RWPE2 (cell line): ENCODE results near the gene PRTG.
A peak's percentile ranks its signal among the peaks of the same experiment; 100 is the strongest.

Experiments used
- ATAC-seq: fragments of 200-7000 bp; cut with Tn5 transposase; 3 replicates; pipeline ENCODE4 v1.9.1; 2021; ENCODE audit warnings: low read depth
- DNase-seq: peaks from one replicate; pipeline ENCODE4 v3.0.0-alpha.2; 2020; ENCODE audit warnings: low spot score
- H3K27ac ChIP-seq: fragments of 450-650 bp; 2 replicates; pipeline ENCODE4 v1.5.1; 2017; ENCODE audit warnings: mild to moderate bottlenecking; ENCODE audit not compliant: poor library complexity, severe bottlenecking
- H3K27me3 ChIP-seq: fragments of 250-450 bp; sonication (Bioruptor Pico); 2 replicates; pipeline ENCODE4 v1.5.1; 2021; ENCODE audit warnings: mild to moderate bottlenecking, moderate library complexity; ENCODE audit not compliant: insufficient read depth, poor library complexity, severe bottlenecking
- H3K36me3 ChIP-seq: fragments of 250-450 bp; sonication (Bioruptor Pico); 2 replicates; pipeline ENCODE4 v1.5.1; 2020; ENCODE audit warnings: low read depth, mild to moderate bottlenecking, moderate library complexity
- H3K4me1 ChIP-seq: fragments of 250-450 bp; sonication (Bioruptor Pico); 2 replicates; pipeline ENCODE4 v1.5.1; 2021; ENCODE audit warnings: mild to moderate bottlenecking, moderate library complexity; ENCODE audit not compliant: insufficient read depth, poor library complexity, severe bottlenecking
- H3K4me3 ChIP-seq: fragments of 250-450 bp; sonication (Bioruptor Pico); 2 replicates; pipeline ENCODE4 v1.5.1; 2021; ENCODE audit warnings: mild to moderate bottlenecking, moderate library complexity; ENCODE audit not compliant: severe bottlenecking
- H3K9me3 ChIP-seq: fragments of 250-450 bp; sonication (Bioruptor Pico); 2 replicates; pipeline ENCODE4 v1.5.1; 2021; ENCODE audit warnings: mild to moderate bottlenecking, moderate library complexity; ENCODE audit not compliant: severe bottlenecking
- TF ChIP-seq, protein P1 (sequence below): fragments of 450-650 bp; IDR thresholded peaks from one replicate; pipeline ENCODE4 v1.5.1; 2017; ENCODE audit warnings: mild to moderate bottlenecking, moderate library complexity; ENCODE audit not compliant: poor library complexity, severe bottlenecking

Gene PRTG

DNA sequence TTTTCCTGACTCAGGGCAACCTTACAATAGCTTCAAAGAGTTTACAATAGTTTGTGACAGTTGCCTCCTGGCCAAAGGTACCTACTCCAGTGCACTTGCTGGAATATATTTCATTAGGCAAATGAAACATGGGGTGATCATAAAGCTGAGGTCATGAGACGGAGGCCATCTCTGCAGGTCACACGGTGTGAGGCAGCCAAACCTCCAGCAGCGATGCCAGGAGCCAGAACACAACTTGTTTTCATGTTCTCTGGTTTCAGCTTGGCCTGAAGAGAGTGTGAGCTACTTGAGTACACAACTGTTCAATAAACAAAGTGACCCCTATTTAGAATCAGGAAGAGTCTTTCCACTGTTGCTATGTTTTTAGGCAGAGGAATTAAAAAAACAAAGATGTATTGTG is 112.1 kb downstream of the PRTG start:
- H3K4me1 ChIP-seq = peaks cover 10% of the 10 kb centered on the region
- ATAC-seq = no peak

DNA sequence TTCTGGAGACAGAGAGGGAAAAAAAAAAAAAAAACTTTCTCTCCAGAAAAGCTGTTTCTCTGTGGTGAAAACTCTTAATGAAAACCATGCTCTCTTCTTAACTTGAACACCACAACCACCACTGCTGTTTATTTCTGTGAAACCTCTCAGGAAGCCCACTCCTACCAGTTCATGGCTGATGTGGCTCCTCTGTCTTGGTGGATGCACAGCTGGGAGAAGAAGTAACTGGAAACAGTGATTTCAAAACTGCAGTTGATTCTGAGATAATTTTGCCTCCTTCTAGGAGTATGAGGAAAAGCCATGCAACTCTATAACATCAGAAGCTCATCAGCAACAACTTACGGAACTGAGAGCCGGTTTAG is 114.6 kb downstream of the PRTG start:
- Histone ChIP-seq H3K4me1 (peaks cover 10% of the 10 kb centered on the region), H3K27me3 (no peaks in the 10 kb centered on the region), H3K4me3 (no peak overlapping the region), H3K36me3 (no peaks in the 10 kb centered on the region), H3K9me3 (no peaks in the 10 kb centered on the region), H3K27ac (peak overlapping the region; percentile 26)
- no peak for ATAC-seq
- DNase-seq = no peak
- TF ChIP-seq, protein P1, sequence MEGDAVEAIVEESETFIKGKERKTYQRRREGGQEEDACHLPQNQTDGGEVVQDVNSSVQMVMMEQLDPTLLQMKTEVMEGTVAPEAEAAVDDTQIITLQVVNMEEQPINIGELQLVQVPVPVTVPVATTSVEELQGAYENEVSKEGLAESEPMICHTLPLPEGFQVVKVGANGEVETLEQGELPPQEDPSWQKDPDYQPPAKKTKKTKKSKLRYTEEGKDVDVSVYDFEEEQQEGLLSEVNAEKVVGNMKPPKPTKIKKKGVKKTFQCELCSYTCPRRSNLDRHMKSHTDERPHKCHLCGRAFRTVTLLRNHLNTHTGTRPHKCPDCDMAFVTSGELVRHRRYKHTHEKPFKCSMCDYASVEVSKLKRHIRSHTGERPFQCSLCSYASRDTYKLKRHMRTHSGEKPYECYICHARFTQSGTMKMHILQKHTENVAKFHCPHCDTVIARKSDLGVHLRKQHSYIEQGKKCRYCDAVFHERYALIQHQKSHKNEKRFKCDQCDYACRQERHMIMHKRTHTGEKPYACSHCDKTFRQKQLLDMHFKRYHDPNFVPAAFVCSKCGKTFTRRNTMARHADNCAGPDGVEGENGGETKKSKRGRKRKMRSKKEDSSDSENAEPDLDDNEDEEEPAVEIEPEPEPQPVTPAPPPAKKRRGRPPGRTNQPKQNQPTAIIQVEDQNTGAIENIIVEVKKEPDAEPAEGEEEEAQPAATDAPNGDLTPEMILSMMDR = no peak

More for the DNA sequence above, 112.1 kb downstream of the PRTG start:
- H3K27ac ChIP-seq = no peak overlapping the region
- no peaks in the 10 kb centered on the region for H3K36me3 ChIP-seq
- no peak for DNase-seq
- no peaks in the 10 kb centered on the region for H3K27me3 ChIP-seq
- TF ChIP-seq, protein P1 = no peak
- no peaks in the 10 kb centered on the region for H3K9me3 ChIP-seq
- no peak overlapping the region for H3K4me3 ChIP-seq

DNA sequence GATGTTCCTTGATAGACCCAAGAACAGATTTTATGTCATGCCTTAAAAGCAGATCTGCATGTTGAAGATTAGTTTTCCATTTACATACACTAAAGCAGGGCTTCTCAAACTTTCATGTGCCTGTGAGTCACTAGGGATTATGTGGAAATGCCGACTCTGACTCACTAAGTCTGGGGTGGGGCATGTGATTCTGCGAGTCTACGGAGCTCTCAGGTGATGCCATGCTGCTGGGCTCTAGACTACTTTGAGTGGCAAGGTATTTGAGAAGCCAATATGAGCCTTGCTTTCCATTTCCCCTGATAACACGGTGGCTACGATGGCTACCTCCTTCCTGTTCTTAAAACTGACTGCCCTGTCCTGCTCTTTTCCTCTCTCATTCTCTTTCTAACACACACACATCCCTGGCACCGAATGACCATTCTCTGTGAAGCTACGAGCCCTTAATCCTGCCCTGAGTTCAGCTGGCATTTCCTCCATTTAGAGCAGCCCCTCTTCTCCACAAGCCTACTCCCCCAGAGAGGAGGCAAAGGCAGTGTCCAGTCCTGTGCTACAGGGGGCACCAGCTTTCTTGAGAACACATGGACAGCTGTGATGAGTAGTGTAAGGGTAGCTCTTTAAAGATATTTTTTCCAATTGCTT is 115.1 kb downstream of the PRTG start:
- TF ChIP-seq, protein P1 = no peak
- Histone ChIP-seq H3K9me3 (no peaks in the 10 kb centered on the region), H3K27ac (peak overlapping the region; percentile 26), H3K27me3 (no peaks in the 10 kb centered on the region), H3K36me3 (no peaks in the 10 kb centered on the region), H3K4me1 (peaks cover 10% of the 10 kb centered on the region), H3K4me3 (no peak overlapping the region)
- ATAC-seq (peak; percentile 100), DNase-seq (peak; percentile 93)

DNA sequence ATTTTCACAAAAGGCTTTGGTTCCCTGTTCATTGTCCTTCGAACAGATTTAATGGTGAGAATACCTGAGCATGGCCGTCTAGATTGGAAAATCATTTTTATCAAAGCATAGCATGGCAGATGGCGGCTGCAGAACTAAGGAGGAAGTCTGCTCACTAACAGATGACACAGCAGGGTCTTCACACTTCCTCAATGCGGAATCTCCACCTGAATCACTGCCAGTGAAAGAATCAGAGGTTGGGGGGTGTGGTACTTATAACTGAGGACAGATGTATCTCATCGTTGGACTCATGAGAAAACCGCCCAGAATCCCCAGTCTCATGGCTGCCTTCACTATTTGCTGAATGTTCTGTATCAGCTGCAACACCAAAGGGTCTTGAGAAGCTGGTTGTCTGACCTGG is 123.2 kb downstream of the PRTG start:
- ATAC-seq (no peak), DNase-seq (no peak)
- TF ChIP-seq, protein P1 = no peak
- Histone ChIP-seq H3K4me3 (no peak overlapping the region), H3K27ac (no peak overlapping the region), H3K4me1 (no peaks in the 10 kb centered on the region), H3K36me3 (no peaks in the 10 kb centered on the region), H3K9me3 (no peaks in the 10 kb centered on the region), H3K27me3 (no peaks in the 10 kb centered on the region)

DNA sequence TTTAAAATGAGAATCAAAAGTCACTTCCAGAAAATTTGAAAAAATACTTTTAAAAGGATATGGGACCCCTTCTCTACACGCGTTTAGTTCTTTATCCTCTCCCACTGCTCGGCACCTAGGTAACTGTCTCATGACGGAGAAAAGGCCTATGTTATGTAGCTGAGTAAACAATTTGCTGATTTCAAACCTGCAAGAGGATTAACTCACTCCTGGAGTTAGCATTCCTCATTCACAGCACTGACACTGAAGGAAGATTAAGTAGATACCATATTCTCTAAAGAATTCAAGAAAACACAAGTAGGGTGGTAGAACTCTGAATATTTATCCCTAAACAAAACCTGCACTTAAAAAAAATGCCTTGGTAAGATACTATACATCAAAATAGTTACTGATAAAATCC is 124.6 kb downstream of the PRTG start:
- no peaks in the 10 kb centered on the region for H3K27me3 ChIP-seq
- H3K27ac ChIP-seq = no peak overlapping the region
- ATAC-seq (no peak), DNase-seq (no peak)
- no peak overlapping the region for H3K4me3 ChIP-seq
- TF ChIP-seq, protein P1 = no peak
- no peaks in the 10 kb centered on the region for H3K9me3 ChIP-seq
- H3K4me1 ChIP-seq = no peaks in the 10 kb centered on the region
- no peaks in the 10 kb centered on the region for H3K36me3 ChIP-seq
